H1 (cell line): Measurements from ENCODE around the gene C22orf39. TPM values are rescaled to one million over a fixed set of nuclear protein-coding genes. Genes with fewer than 3 reads are reported as not detected.

Experiments
- CTCF ChIA-PET: fragments of 300-600 bp; sonication (Branson Sonifier 250); formaldehyde crosslinking; loops from one replicate; lab custom pipeline; 2021; ENCODE audit not compliant: partially characterized antibody; lab: Charles Lee
- POLR2A ChIA-PET: fragments of 300-600 bp; sonication (Branson Sonifier 250); formaldehyde crosslinking; loops from one replicate; lab custom pipeline; 2021; ENCODE audit warnings: inconsistent platforms; ENCODE audit not compliant: partially characterized antibody; lab: Charles Lee
- DNase-seq, 2 experiments: peaks; one replicate each; pipeline versions ENCODE4 v3.0.0 to v3.0.0-alpha.2; 2010 to 2022; ENCODE audit warnings: low spot score in 2 of 2, low read depth in 1 of 2, mixed read lengths in 1 of 2
- FAIRE-seq: peaks from 2 replicates; lab custom pipeline; 2011; peaks lifted over from hg19 to GRCh38; lab: Jason Lieb, UNC
- H2AFZ ChIP-seq: 2 replicates; pipeline ENCODE4 v1.8.1; 2012; ENCODE audit warnings: low read length, inconsistent platforms
- H2AK5ac ChIP-seq: 2 replicates; pipeline ENCODE4 v1.6.1; 2013; ENCODE audit warnings: low read depth, low read length
- H2BK120ac ChIP-seq: replicated peaks from 2 replicates; pipeline ENCODE3; 2013; ENCODE audit warnings: low read depth, low read length, inconsistent platforms
- H2BK12ac ChIP-seq: 2 replicates; pipeline ENCODE4 v1.6.1; 2013; ENCODE audit warnings: low read depth, low read length
- H2BK15ac ChIP-seq: 2 replicates; pipeline ENCODE4 v1.6.1; 2013; ENCODE audit warnings: low read length
- H2BK20ac ChIP-seq: 2 replicates; pipeline ENCODE4 v1.6.1; 2013; ENCODE audit warnings: low read length
- H2BK5ac ChIP-seq: 2 replicates; pipeline ENCODE4 v1.6.1; 2013; ENCODE audit warnings: low read depth, low read length
- H3K14ac ChIP-seq: 2 replicates; pipeline ENCODE4 v1.6.1; 2013; ENCODE audit warnings: inconsistent platforms; ENCODE audit not compliant: insufficient read length
- H3K18ac ChIP-seq: 2 replicates; pipeline ENCODE4 v1.6.1; 2013; ENCODE audit warnings: low read length; ENCODE audit errors: extremely low read depth
- H3K23ac ChIP-seq: 2 replicates; pipeline ENCODE4 v1.6.1; 2013; ENCODE audit warnings: inconsistent platforms; ENCODE audit not compliant: insufficient read length
- H3K23me2 ChIP-seq: 2 replicates; pipeline ENCODE4 v1.6.1; 2013; ENCODE audit warnings: low read depth, low read length
- H3K27ac ChIP-seq: 2 replicates; pipeline ENCODE4 v1.6.1; 2011; ENCODE audit warnings: low read depth, low read length, inconsistent platforms
- H3K27me3 ChIP-seq, 4 experiments: replicated peaks in 1 of 4; 1 replicate in 1 of 4; 2 replicates in 3 of 4; pipeline versions ENCODE4 v1.6.1 to v1.8.1; 2011 to 2013; ENCODE audit warnings: low read length in 3 of 4, mild to moderate bottlenecking in 3 of 4, inconsistent platforms in 2 of 4, mixed read lengths in 2 of 4, moderate library complexity in 1 of 4; ENCODE audit not compliant: control insufficient read depth in 3 of 4, insufficient read depth in 3 of 4; ENCODE audit errors: extremely low read depth in 1 of 4
- H3K36me3 ChIP-seq, 4 experiments: 2 replicates each; pipeline versions ENCODE4 v1.6.1 to v1.8.1; 2011 to 2013; ENCODE audit warnings: mild to moderate bottlenecking in 4 of 4, low read length in 3 of 4, moderate library complexity in 2 of 4, control low read depth in 1 of 4, inconsistent platforms in 1 of 4; ENCODE audit not compliant: insufficient read depth in 4 of 4, control insufficient read depth in 2 of 4
- H3K4ac ChIP-seq: replicated peaks from 2 replicates; pipeline ENCODE3; 2013; ENCODE audit warnings: low read length, low read depth, mixed read lengths, inconsistent platforms; ENCODE audit not compliant: insufficient read length
- H3K4me1 ChIP-seq, 4 experiments: replicated peaks in 1 of 4; 1 replicate in 1 of 4; 2 replicates in 3 of 4; pipeline versions ENCODE4 v1.6.1 to v1.8.1; 2011 to 2013; ENCODE audit warnings: low read length in 3 of 4, inconsistent platforms in 2 of 4, mixed read lengths in 1 of 4; ENCODE audit not compliant: insufficient read depth in 4 of 4, control insufficient read depth in 3 of 4
- H3K4me2 ChIP-seq, 2 experiments: 2 replicates each; pipeline versions ENCODE4 v1.6.1 to v1.8.1; 2011 to 2013; ENCODE audit warnings: low read depth in 2 of 2, low read length in 2 of 2, control low read depth in 1 of 2, inconsistent platforms in 1 of 2, mild to moderate bottlenecking in 1 of 2; ENCODE audit not compliant: insufficient read depth in 1 of 2
- H3K4me3 ChIP-seq, 4 experiments: fragments of 200-600, 300-600 bp in 1 of 4; sonication (generic), shearing (Covaris generic), sonication (Bioruptor Twin) in 1 of 4; 2 replicates each; pipeline versions ENCODE4 v1.5.1 to v1.8.1; 2011 to 2016; ENCODE audit warnings: low read length in 4 of 4, low read depth in 3 of 4, control low read depth in 2 of 4, inconsistent platforms in 2 of 4, mild to moderate bottlenecking in 2 of 4, mixed read lengths in 1 of 4, moderate library complexity in 1 of 4; ENCODE audit not compliant: insufficient read depth in 2 of 4; ENCODE audit errors: extremely low read depth in 1 of 4
- H3K56ac ChIP-seq: replicated peaks from 2 replicates; pipeline ENCODE3; 2013; ENCODE audit warnings: low read depth, mild to moderate bottlenecking, mixed read lengths, low read length, inconsistent platforms; ENCODE audit not compliant: insufficient read length
- H3K79me1 ChIP-seq: 2 replicates; pipeline ENCODE4 v1.6.1; 2013; ENCODE audit warnings: low read depth, low read length, control low read depth
- H3K79me2 ChIP-seq, 2 experiments: 2 replicates each; pipeline versions ENCODE4 v1.6.1 to v1.8.1; 2012 to 2013; ENCODE audit warnings: low read length in 2 of 2, mild to moderate bottlenecking in 2 of 2, inconsistent platforms in 1 of 2; ENCODE audit not compliant: insufficient read depth in 2 of 2, control insufficient read depth in 1 of 2
- H3K9ac ChIP-seq, 4 experiments: replicated peaks in 1 of 4; 1 replicate in 1 of 4; 2 replicates in 3 of 4; pipeline versions ENCODE4 v1.6.1 to v1.8.1; 2011 to 2013; ENCODE audit warnings: low read depth in 3 of 4, low read length in 3 of 4, control low read depth in 2 of 4, mild to moderate bottlenecking in 2 of 4, moderate library complexity in 2 of 4, inconsistent platforms in 1 of 4; ENCODE audit errors: extremely low read depth in 1 of 4
- H3K9me3 ChIP-seq, 2 experiments: 2 replicates each; pipeline versions ENCODE4 v1.6.1 to v1.8.1; 2012 to 2013; ENCODE audit warnings: mild to moderate bottlenecking in 2 of 2, moderate library complexity in 2 of 2, control low read depth in 1 of 2, inconsistent platforms in 1 of 2, low read depth in 1 of 2, low read length in 1 of 2, mixed read lengths in 1 of 2; ENCODE audit not compliant: insufficient read depth in 2 of 2
- H4K20me1 ChIP-seq, 2 experiments: replicated peaks in 1 of 2; 2 replicates each; pipeline versions ENCODE3 to v1.8.1; 2011 to 2013; ENCODE audit warnings: inconsistent platforms in 2 of 2, low read length in 2 of 2, mild to moderate bottlenecking in 1 of 2; ENCODE audit not compliant: insufficient read depth in 2 of 2, control insufficient read depth in 1 of 2
- H4K5ac ChIP-seq: 2 replicates; pipeline ENCODE4 v1.6.1; 2013; ENCODE audit warnings: low read length, low read depth, mixed read lengths, inconsistent platforms; ENCODE audit not compliant: insufficient read length
- H4K8ac ChIP-seq: 2 replicates; pipeline ENCODE4 v1.8.0; 2013; ENCODE audit warnings: mild to moderate bottlenecking, moderate library complexity, low read length, inconsistent platforms; ENCODE audit not compliant: insufficient read depth; ENCODE audit errors: extremely low read depth
- H4K91ac ChIP-seq: replicated peaks from 2 replicates; pipeline ENCODE3; 2013; ENCODE audit warnings: low read length, mixed read lengths, inconsistent platforms; ENCODE audit not compliant: insufficient read length
- ASH2L ChIP-seq: fragments of 200-600, 300-600 bp; sonication (generic); IDR thresholded peaks from one replicate; pipeline ENCODE4 v1.7.1; 2017; ENCODE audit warnings: low read length
- BACH1 ChIP-seq: IDR thresholded peaks from 2 replicates; pipeline ENCODE4 v1.6.1; 2012; ENCODE audit warnings: low read length, improper control_type of control experiment
- CBX8 ChIP-seq: fragments of 300-800, 300-1000 bp; sonication (generic); IDR thresholded peaks from 2 replicates; pipeline ENCODE4 v1.7.1; 2016; ENCODE audit warnings: low read depth, low read length, borderline replicate concordance
- FOSL1 ChIP-seq: IDR thresholded peaks from 2 replicates; pipeline ENCODE4 v1.6.1; 2011; ENCODE audit warnings: mild to moderate bottlenecking, low read depth, low read length, moderate library complexity; ENCODE audit not compliant: insufficient read depth
- HDAC2 ChIP-seq, 2 experiments: fragments of 300-600 bp in 1 of 2; sonication (generic) in 1 of 2; IDR thresholded peaks; 2 replicates each; pipeline ENCODE4 v1.6.1; 2011 to 2012; ENCODE audit warnings: low read depth in 2 of 2, low read length in 2 of 2, mild to moderate bottlenecking in 2 of 2, moderate library complexity in 2 of 2, borderline replicate concordance in 1 of 2, inconsistent platforms in 1 of 2
- HDAC6 ChIP-seq: IDR thresholded peaks from one replicate; pipeline ENCODE4 v1.7.1; 2012; ENCODE audit warnings: low read depth, mild to moderate bottlenecking, inconsistent platforms, low read length, moderate library complexity
- KDM4A ChIP-seq: IDR thresholded peaks from one replicate; pipeline ENCODE4 v1.7.1; 2012; ENCODE audit warnings: low read depth, mild to moderate bottlenecking, moderate library complexity, low read length, inconsistent platforms; ENCODE audit not compliant: severe bottlenecking
- POU5F1 ChIP-seq: IDR thresholded peaks from 2 replicates; pipeline ENCODE4 v1.6.1; 2011; ENCODE audit warnings: low read depth, mild to moderate bottlenecking, low read length, moderate library complexity
- RBBP5 ChIP-seq: IDR thresholded peaks from 2 replicates; pipeline ENCODE4 v1.7.1; 2012; ENCODE audit warnings: low read depth, mild to moderate bottlenecking, inconsistent platforms, low read length, moderate library complexity, borderline replicate concordance
- SP2 ChIP-seq: IDR thresholded peaks from 2 replicates; pipeline ENCODE4 v1.6.1; 2012; ENCODE audit warnings: mild to moderate bottlenecking, low read length, inconsistent platforms
- SRF ChIP-seq: IDR thresholded peaks from 2 replicates; pipeline ENCODE4 v1.6.1; 2011; ENCODE audit warnings: mild to moderate bottlenecking, low read depth, low read length, moderate library complexity
- WGBS, 2 experiments: shearing (Covaris generic) in 1 of 2; methylation state at CpG; one replicate each; pipeline versions ENCODE4 v1.1.6 to v1.1.7; 2013 to 2015; ENCODE audit warnings: low lambda C conversion rate in 2 of 2, mixed read lengths in 2 of 2, inconsistent platforms in 1 of 2, low coverage in 1 of 2, missing lambda C conversion rate in 1 of 2; ENCODE audit not compliant: insufficient replicate concordance in 2 of 2, insufficient coverage in 1 of 2, insufficient read length in 1 of 2; ENCODE audit errors: extremely low coverage in 1 of 2, missing lambda C conversion rate in 1 of 2; 5-methylcytosine and 5-hydroxymethylcytosine counted together
- polyA plus RNA-seq, 7 experiments: library from polyadenylated mRNA; depleted of rRNA in 3 of 7; stranded (reverse) in 5 of 7; unstranded in 2 of 7; fragments of >200 nt in 5 of 7; fragments of 200-250 nt in 2 of 7; gene quantifications; 1 replicate in 5 of 7; 2 replicates in 1 of 7; 4 replicates in 1 of 7; pipeline versions ENCODE4 v1.2.1 to v1.2.3, GENCODE V29; 2011 to 2013; ENCODE audit warnings: missing spikeins in 2 of 7, mixed read lengths in 2 of 7
- total RNA-seq: library from RNA; stranded (reverse); fragmentation: NEBNext Ultra II Directional; extraction: Animal tissue kit (Norgen Biotek cat#: 25700); gene quantifications from 2 replicates; pipeline ENCODE4 v1.2.1, GENCODE V29; 2021

C22orf39 gene
- total and polyA plus RNA-seq, 2 of the 8 experiments (the other 6 are each of a cell fraction or from before 2014, with no cell fraction given) = 22.7 to 27.7 TPM

DNA sequence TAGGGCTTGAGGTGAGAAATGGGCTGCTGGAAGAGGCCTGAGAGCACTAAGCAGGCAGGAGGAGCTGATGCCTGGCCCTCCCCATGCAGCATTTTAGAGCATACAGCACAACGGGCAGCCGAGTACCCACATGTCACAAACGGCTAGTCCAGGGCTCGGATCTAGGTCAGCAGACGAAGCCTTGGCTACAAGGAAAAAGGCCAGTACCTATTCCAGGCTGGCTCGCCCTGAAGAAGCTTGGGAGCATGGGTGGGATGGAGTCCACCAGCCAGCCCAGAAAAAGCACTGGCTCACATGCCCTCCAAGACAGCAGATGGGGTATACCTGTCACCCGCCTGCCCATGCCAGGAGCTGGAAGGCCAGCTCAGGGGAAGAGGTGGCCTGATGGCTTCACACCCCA lies 21.9 kb upstream of the C22orf39 start:
- Histone ChIP-seq H2AFZ (no peak overlapping the region), H4K91ac (no peak overlapping the region), H3K79me1 (peaks cover 2% of the 10 kb centered on the region; the same call in 1 of the 2 replicates), H2BK20ac (no peak overlapping the region), H3K27ac (no peak overlapping the region), H3K4me3 (no peak overlapping the region), H3K4me1 (no peaks in the 10 kb centered on the region), H3K36me3 (peaks cover 30 to 66% (median 56%) of the 10 kb centered on the region in 4 experiments), H3K4me2 (no peak overlapping the region), H2BK5ac (no peak overlapping the region; the same call in 1 of the 2 replicates), H3K14ac (no peak overlapping the region), H2BK12ac (no peak overlapping the region), H3K9ac (no peak overlapping the region), H3K56ac (no peak overlapping the region), H4K8ac (no peak overlapping the region), H2BK15ac (no peak overlapping the region), H4K5ac (no peak overlapping the region), H3K79me2 (0 out of 4 replicates have a peak, but pooled peaks cover 0 to 2% of the 10 kb centered on the region in 2 experiments), H4K20me1 (peaks cover 4 to 25% of the 10 kb centered on the region in 2 experiments), H2BK120ac (no peak overlapping the region), H3K18ac (no peak overlapping the region), H3K27me3 (no peaks in the 10 kb centered on the region), H3K23ac (no peak overlapping the region), H3K4ac (no peak overlapping the region), H2AK5ac (no peak overlapping the region), H3K9me3 (no peaks in the 10 kb centered on the region), H3K23me2 (no peaks in the 10 kb centered on the region)
- ChIA-PET CTCF (interaction anchor here (1.0 kb wide), 2 partner anchors 38 to 72 kb away, joined by 3 read pairs; no protein-coding TSS in a partner anchor), POLR2A (interaction anchor here (0.8 to 1.5 kb wide), 3 partner anchors 9 to 19 kb away, joined by 3 read pairs; no protein-coding TSS in a partner anchor)
- no peak for DNase-seq
- 90% methylated on average over 7 of the region's 7 CpGs; no CpG with 5 or more reads in 1 of the 2 experiments for WGBS, 2 experiments
- FAIRE-seq = no peak
- TF ChIP-seq RBBP5 (no peak), BACH1 (no peak), HDAC6 (no peak), CBX8 (no peak), POU5F1 (no peak), SRF (no peak), HDAC2 (IDR thresholded peaks at IDR 0.05; ENCODE audit: borderline replicate concordance in 1 of 2, low read depth in 2 of 2, low read length in 2 of 2) (no peak), KDM4A (no peak), SP2 (no peak), FOSL1 (no peak), ASH2L (no peak)
